MM.1S (cell line): Measurements from ENCODE around the gene MYL5.
"Not testable (repeated sequence)": the region's sequence is repeated elsewhere in the genome, so short reads cannot be mapped to it uniquely, and the experiment has no call there.

Experiments
- EZH2 ChIP-seq: fragments of 300-600 bp; sonication (generic); optimal IDR thresholded peaks from 2 replicates; pipeline ENCODE3; 2017; ENCODE audit warnings: low read depth, mild to moderate bottlenecking, antibody characterized with exemption, low read length, mixed read lengths
- EZH2phosphoT487 ChIP-seq: fragments of 300-600 bp; sonication (generic); IDR thresholded peaks from 2 replicates; pipeline ENCODE4 v1.6.1; 2018; ENCODE audit warnings: antibody characterized with exemption, low read length
- TF ChIP-seq, protein P1 (sequence below): fragments of 300-600 bp; sonication (generic); IDR thresholded peaks from 2 replicates; pipeline ENCODE4 v1.5.1; 2016; ENCODE audit warnings: antibody characterized with exemption, low read length, mixed read lengths

DNA sequence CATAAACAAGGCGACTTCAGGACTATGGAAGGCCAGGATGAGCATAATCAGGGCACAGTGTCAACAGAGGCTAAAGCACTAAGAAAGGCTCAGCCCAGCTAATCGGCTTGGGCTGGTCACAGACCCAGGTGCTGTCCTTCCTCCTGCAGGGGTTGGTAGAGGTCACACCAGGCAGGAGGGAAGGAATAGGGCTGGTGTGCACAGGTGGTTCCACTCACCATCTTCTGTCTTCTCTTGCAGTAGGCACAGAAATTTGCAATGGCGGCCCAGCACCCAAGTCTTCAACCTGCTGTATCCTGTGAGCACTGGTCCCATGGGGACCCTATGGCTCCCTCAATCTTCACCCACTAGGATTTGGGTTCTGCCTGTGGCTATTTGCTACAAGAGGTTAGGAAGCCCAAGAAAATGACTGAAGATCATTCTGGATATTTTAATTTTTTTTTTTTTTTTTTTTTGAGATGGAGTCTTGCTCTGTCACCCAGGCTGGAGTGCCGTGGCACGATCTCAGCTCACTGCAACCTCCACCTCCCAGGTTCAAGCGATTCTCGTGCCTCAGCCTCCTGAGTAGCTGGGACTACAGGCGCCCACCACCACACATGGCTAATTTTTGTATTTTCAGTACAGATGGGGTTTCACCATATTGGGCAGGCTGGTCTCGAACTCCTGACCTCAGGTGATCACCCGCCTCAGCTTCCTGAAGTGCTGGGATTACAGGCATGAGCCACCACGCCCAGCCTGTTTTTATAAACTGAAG lies 4.4 kb upstream of the MYL5 start:
- TF ChIP-seq, protein P1, sequence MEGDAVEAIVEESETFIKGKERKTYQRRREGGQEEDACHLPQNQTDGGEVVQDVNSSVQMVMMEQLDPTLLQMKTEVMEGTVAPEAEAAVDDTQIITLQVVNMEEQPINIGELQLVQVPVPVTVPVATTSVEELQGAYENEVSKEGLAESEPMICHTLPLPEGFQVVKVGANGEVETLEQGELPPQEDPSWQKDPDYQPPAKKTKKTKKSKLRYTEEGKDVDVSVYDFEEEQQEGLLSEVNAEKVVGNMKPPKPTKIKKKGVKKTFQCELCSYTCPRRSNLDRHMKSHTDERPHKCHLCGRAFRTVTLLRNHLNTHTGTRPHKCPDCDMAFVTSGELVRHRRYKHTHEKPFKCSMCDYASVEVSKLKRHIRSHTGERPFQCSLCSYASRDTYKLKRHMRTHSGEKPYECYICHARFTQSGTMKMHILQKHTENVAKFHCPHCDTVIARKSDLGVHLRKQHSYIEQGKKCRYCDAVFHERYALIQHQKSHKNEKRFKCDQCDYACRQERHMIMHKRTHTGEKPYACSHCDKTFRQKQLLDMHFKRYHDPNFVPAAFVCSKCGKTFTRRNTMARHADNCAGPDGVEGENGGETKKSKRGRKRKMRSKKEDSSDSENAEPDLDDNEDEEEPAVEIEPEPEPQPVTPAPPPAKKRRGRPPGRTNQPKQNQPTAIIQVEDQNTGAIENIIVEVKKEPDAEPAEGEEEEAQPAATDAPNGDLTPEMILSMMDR = not testable (repeated sequence)
- TF ChIP-seq EZH2, EZH2phosphoT487: not testable (repeated sequence)
